ENCODE measurements around the gene RIMS4.
"Not testable (repeated sequence)": the region's sequence is repeated elsewhere in the genome, so short reads cannot be mapped to it uniquely, and the experiment has no call there.

Gene RIMS4

GRCh38 chr20:44832724-44833123, 22.4 kb upstream of the RIMS4 start:
- peak; percentile 51 for DNase-seq (ENCODE audit: low read depth)
- no peak overlapping the region for H3K4me3 ChIP-seq (ENCODE audit: low read length)
- no peak for TF ChIP-seq CTCF (IDR thresholded peaks at IDR 0.05; ENCODE audit: insufficient read depth, low read depth, low read length, missing control alignments)

GRCh38 chr20:44830995-44831394, 20.6 kb upstream of the RIMS4 start:
- no peak for DNase-seq (ENCODE audit: low read depth)
- no peak for TF ChIP-seq CTCF (IDR thresholded peaks at IDR 0.05; ENCODE audit: insufficient read depth, low read depth, low read length, missing control alignments)
- no peak overlapping the region for H3K4me3 ChIP-seq (ENCODE audit: low read length)

GRCh38 chr20:44830523-44830922, 20.2 kb upstream of the RIMS4 start:
- no peak overlapping the region for H3K4me3 ChIP-seq (ENCODE audit: low read length)
- DNase-seq (ENCODE audit: low read depth): no peak
- TF ChIP-seq CTCF (IDR thresholded peaks at IDR 0.05; ENCODE audit: insufficient read depth, low read depth, low read length, missing control alignments): no peak

- no peak for TF ChIP-seq CTCF (IDR thresholded peaks at IDR 0.05; ENCODE audit: insufficient read depth, low read depth, low read length, missing control alignments)
- no peak overlapping the region for H3K4me3 ChIP-seq (ENCODE audit: low read length)
- DNase-seq (ENCODE audit: low read depth): no peak
Measured at GRCh38 chr20:44829688-44830087, 19.3 kb upstream of the RIMS4 start.

- H3K4me3 ChIP-seq (ENCODE audit: low read length): no peak overlapping the region
- TF ChIP-seq CTCF (IDR thresholded peaks at IDR 0.05; ENCODE audit: insufficient read depth, low read depth, low read length, missing control alignments): no peak
- no peak for DNase-seq (ENCODE audit: low read depth)
Measured at GRCh38 chr20:44828640-44829039, 18.3 kb upstream of the RIMS4 start.

GRCh38 chr20:44827401-44827800, 17.1 kb upstream of the RIMS4 start:
- no peak overlapping the region for H3K4me3 ChIP-seq (ENCODE audit: low read length)
- no peak for DNase-seq (ENCODE audit: low read depth)
- no peak for TF ChIP-seq CTCF (IDR thresholded peaks at IDR 0.05; ENCODE audit: insufficient read depth, low read depth, low read length, missing control alignments)

GRCh38 chr20:44821576-44821975, 11.2 kb upstream of the RIMS4 start:
- H3K4me3 ChIP-seq (ENCODE audit: low read length); DNase-seq (ENCODE audit: low read depth): not testable (repeated sequence)

GRCh38 chr20:44819936-44820335, 9.6 kb upstream of the RIMS4 start:
- TF ChIP-seq CTCF (IDR thresholded peaks at IDR 0.05; ENCODE audit: insufficient read depth, low read depth, low read length, missing control alignments): no peak
- no peak overlapping the region for H3K4me3 ChIP-seq (ENCODE audit: low read length)
- DNase-seq (ENCODE audit: low read depth): no peak
